GM18951 (cell line): Measurements from ENCODE around the gene SYDE1.

Source experiments
- POLR2A ChIP-seq: IDR thresholded peaks from 4 replicates; pipeline ENCODE4 v1.6.1; 2011; ENCODE audit warnings: mild to moderate bottlenecking; ENCODE audit not compliant: insufficient read length, insufficient read depth; ENCODE audit errors: extremely low read depth
- in situ Hi-C: fragments of 300-500 bp; cut with MboI; formaldehyde crosslinking; loops from one replicate; pipeline ENCODE4 v1.12.0; 2022; ENCODE audit warnings: low sequenced_read_pairs, mixed read lengths, inconsistent platforms; ENCODE audit not compliant: unreplicated experiment

SYDE1 gene

GRCh38 chr19:15154002-15154612, 46.9 kb downstream of the SYDE1 start:
- in situ Hi-C loops, result no loop called here
- TF ChIP-seq POLR2A, result no peak

DNA sequence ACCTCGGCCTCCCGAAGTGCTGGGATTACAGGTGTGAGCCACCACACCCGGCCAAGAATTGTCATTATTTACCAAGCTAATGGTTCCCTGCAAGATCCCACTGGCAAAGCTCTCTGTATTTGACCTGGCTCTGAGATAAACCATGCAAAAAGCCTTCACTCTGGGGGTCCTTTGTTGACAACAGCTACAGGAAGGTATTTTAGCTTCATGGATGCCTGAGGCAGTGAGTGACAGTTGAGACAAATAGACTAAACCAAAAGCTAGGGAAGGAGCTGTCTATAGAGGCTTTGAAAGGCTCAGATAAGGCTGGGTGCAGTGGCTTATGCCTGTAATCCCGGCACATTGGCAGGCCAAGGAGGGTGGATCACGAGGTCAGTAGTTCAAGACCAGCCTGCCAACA, 48.1 kb downstream of the SYDE1 start:
- TF ChIP-seq POLR2A, result no peak
- in situ Hi-C loops, result no loop called here

- in situ Hi-C loops, result no loop called here
- TF ChIP-seq POLR2A, result no peak
Measured at GRCh38 chr19:15156391-15156790, 49.2 kb downstream of the SYDE1 start.

- in situ Hi-C loops, result no loop called here
Measured at GRCh38 chr19:15159251-15159650, 52.0 kb downstream of the SYDE1 start.

DNA sequence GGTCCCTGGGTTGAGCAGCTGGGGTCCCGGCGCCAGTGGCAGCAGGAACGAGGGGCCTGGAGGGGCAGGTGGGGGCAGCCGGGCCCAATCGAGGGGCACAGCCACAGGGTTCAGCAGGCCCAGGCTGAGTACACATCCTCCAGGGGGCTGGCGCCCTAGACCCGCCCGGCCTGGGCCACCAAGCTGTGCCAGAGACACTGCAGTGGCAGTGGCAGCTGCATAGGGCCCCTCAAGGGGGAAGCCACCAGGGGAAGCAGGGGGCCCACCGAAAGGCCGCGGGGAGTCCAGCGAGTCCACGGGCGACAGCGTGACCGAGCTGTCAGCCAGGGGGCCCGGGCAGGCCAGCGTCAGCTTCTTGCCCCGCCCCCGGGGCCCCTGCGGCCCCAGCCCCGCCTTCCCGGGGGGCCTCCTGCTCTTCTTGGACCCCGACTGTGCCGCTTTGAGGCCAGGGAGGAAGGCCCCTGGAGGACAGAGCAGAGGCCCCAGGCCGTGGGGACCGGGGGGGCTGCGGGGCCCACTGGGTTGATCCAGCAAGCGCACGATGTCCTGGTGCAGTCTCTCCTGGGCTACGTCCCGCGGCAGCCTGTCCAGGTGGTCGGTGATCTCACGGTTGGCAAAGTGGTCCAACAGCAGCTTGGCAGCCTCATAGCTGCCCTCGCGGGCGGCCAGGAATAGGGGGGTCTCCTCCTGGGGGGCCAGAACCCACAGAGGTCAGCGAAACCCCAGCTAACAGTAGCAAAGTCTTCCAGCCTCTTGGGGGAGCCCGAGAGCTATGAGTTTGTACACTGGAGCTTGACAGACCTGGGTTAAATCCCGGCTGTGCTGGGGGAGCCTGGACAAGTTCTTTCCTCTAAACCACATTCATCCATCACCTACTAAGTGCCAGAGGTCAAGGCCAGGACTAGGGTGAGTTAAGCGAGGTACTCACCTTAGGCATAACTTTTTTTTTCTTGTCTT, 54.1 kb downstream of the SYDE1 start:
- TF ChIP-seq POLR2A, result no peak
- in situ Hi-C loops, result no loop called here

More at GRCh38 chr19:15159251-15159650, 52.0 kb downstream of the SYDE1 start:
- no peak for TF ChIP-seq POLR2A
